H9 (cell line): Measurements from ENCODE around the gene TCEA3. TPM values are rescaled to one million over a fixed set of nuclear protein-coding genes. Genes with fewer than 3 reads are reported as not detected.

Experiments
- DNase-seq: peaks from one replicate; pipeline ENCODE4 v3.0.0-alpha.2; 2017
- H2AFZ ChIP-seq: one replicate; pipeline ENCODE4 v1.6.1; 2013; ENCODE audit warnings: mild to moderate bottlenecking, low read length, control low read depth, moderate library complexity
- H2AK5ac ChIP-seq: 2 replicates; pipeline ENCODE4 v1.6.1; 2013; ENCODE audit warnings: low read length, control low read depth, mixed read lengths; ENCODE audit not compliant: insufficient read length
- H2BK120ac ChIP-seq: one replicate; pipeline ENCODE4 v1.6.1; 2013; ENCODE audit warnings: low read depth, mild to moderate bottlenecking, low read length, control low read depth, inconsistent platforms; ENCODE audit not compliant: poor library complexity, severe bottlenecking
- H2BK12ac ChIP-seq: 2 replicates; pipeline ENCODE4 v1.6.1; 2013; ENCODE audit warnings: low read length, control low read depth, mixed read lengths, low read depth; ENCODE audit not compliant: insufficient read length
- H2BK15ac ChIP-seq: 2 replicates; pipeline ENCODE4 v1.6.1; 2013; ENCODE audit warnings: low read depth, low read length, control low read depth
- H2BK20ac ChIP-seq: one replicate; pipeline ENCODE4 v1.6.1; 2013; ENCODE audit warnings: low read depth, mild to moderate bottlenecking, low read length, control low read depth, inconsistent platforms; ENCODE audit not compliant: poor library complexity, severe bottlenecking
- H2BK5ac ChIP-seq: 2 replicates; pipeline ENCODE4 v1.6.1; 2013; ENCODE audit warnings: low read length, control low read depth, mixed read lengths; ENCODE audit not compliant: insufficient read length
- H3K14ac ChIP-seq: 2 replicates; pipeline ENCODE4 v1.6.1; 2013; ENCODE audit warnings: low read length, control low read depth; ENCODE audit not compliant: insufficient read depth
- H3K18ac ChIP-seq: 2 replicates; pipeline ENCODE4 v1.6.1; 2013; ENCODE audit warnings: low read depth, mild to moderate bottlenecking, mixed read lengths, low read length, control low read depth; ENCODE audit not compliant: insufficient read length
- H3K23ac ChIP-seq: 2 replicates; pipeline ENCODE4 v1.6.1; 2013; ENCODE audit warnings: low read length, control low read depth, mixed read lengths, low read depth; ENCODE audit not compliant: insufficient read length
- H3K23me2 ChIP-seq: 2 replicates; pipeline ENCODE4 v1.6.1; 2013; ENCODE audit warnings: low read depth, mild to moderate bottlenecking, mixed read lengths, low read length, control low read depth; ENCODE audit not compliant: insufficient read length, poor library complexity, severe bottlenecking
- H3K27ac ChIP-seq: 2 replicates; pipeline ENCODE4 v1.5.1; 2013; ENCODE audit warnings: low read length, control low read depth, mixed read lengths, low read depth; ENCODE audit not compliant: insufficient read length
- H3K27me3 ChIP-seq: 2 replicates; pipeline ENCODE4 v1.6.1; 2013; ENCODE audit warnings: low read length, control low read depth, inconsistent platforms; ENCODE audit not compliant: insufficient read depth
- H3K4ac ChIP-seq: 2 replicates; pipeline ENCODE4 v1.6.1; 2013; ENCODE audit warnings: low read depth, mild to moderate bottlenecking, control low read depth, inconsistent platforms, low read length, moderate library complexity
- H3K4me1 ChIP-seq: 2 replicates; pipeline ENCODE4 v1.6.1; 2013; ENCODE audit warnings: low read length, control low read depth, inconsistent platforms; ENCODE audit not compliant: insufficient read depth
- H3K4me2 ChIP-seq: 2 replicates; pipeline ENCODE4 v1.6.1; 2013; ENCODE audit warnings: low read length, control low read depth, mixed read lengths; ENCODE audit not compliant: insufficient read length, insufficient read depth
- H3K56ac ChIP-seq: 2 replicates; pipeline ENCODE4 v1.6.1; 2013; ENCODE audit warnings: low read depth, mild to moderate bottlenecking, mixed read lengths, low read length, control low read depth; ENCODE audit not compliant: insufficient read length
- H3K79me1 ChIP-seq: 2 replicates; pipeline ENCODE4 v1.6.1; 2013; ENCODE audit warnings: low read depth, mild to moderate bottlenecking, moderate library complexity, low read length, control low read depth, inconsistent platforms; ENCODE audit not compliant: insufficient read depth, poor library complexity, severe bottlenecking
- H3K79me2 ChIP-seq: 2 replicates; pipeline ENCODE4 v1.6.1; 2013; ENCODE audit warnings: low read length, control low read depth, inconsistent platforms; ENCODE audit not compliant: insufficient read depth
- H3K9ac ChIP-seq: 2 replicates; pipeline ENCODE4 v1.6.1; 2013; ENCODE audit warnings: low read length, control low read depth, mixed read lengths; ENCODE audit not compliant: insufficient read length; ENCODE audit errors: extremely low read depth
- H3K9me3 ChIP-seq: one replicate; pipeline ENCODE4 v1.6.1; 2013; ENCODE audit warnings: low read depth, low read length, inconsistent platforms; ENCODE audit not compliant: control insufficient read depth
- H3T11ph ChIP-seq: one replicate; pipeline ENCODE4 v1.6.1; 2013; ENCODE audit warnings: mild to moderate bottlenecking, low read length, control low read depth, inconsistent platforms
- H4K20me1 ChIP-seq: one replicate; pipeline ENCODE4 v1.6.1; 2013; ENCODE audit not compliant: control insufficient read depth, insufficient read length, insufficient read depth
- H4K5ac ChIP-seq: 2 replicates; pipeline ENCODE4 v1.6.1; 2013; ENCODE audit warnings: low read depth, mild to moderate bottlenecking, mixed read lengths, low read length, control low read depth; ENCODE audit not compliant: insufficient read length
- H4K8ac ChIP-seq: replicated peaks from 2 replicates; pipeline ENCODE4 v1.6.1; 2013; ENCODE audit warnings: low read length, control low read depth, mixed read lengths, low read depth; ENCODE audit not compliant: insufficient read length
- H4K91ac ChIP-seq: 2 replicates; pipeline ENCODE4 v1.6.1; 2013; ENCODE audit warnings: low read depth, mild to moderate bottlenecking, moderate library complexity, mixed read lengths, low read length, control low read depth; ENCODE audit not compliant: insufficient read length
- H3K27ac Mint-ChIP-seq, 3 experiments: 2 replicates in 2 of 3; 3 replicates in 1 of 3; pipeline ENCODE4 v1.8.0; 2020 to 2021; ENCODE audit warnings: mixed read lengths in 3 of 3, mild to moderate bottlenecking in 1 of 3, moderate library complexity in 1 of 3
- H3K27me3 Mint-ChIP-seq: 2 replicates; pipeline ENCODE4 v1.8.0; 2021; ENCODE audit warnings: low read depth, mild to moderate bottlenecking, moderate library complexity, mixed read lengths
- H3K36me3 Mint-ChIP-seq, 3 experiments: 2 replicates in 2 of 3; 3 replicates in 1 of 3; pipeline ENCODE4 v1.8.0; 2020 to 2021; ENCODE audit warnings: low read depth in 3 of 3, mixed read lengths in 3 of 3; ENCODE audit not compliant: insufficient read depth in 1 of 3
- H3K4me1 Mint-ChIP-seq, 2 experiments: 2 replicates each; pipeline ENCODE4 v1.8.0; 2020; ENCODE audit warnings: mixed read lengths in 2 of 2
- H3K4me3 Mint-ChIP-seq, 2 experiments: 2 replicates in 1 of 2; 3 replicates in 1 of 2; pipeline ENCODE4 v1.8.0; 2020 to 2021; ENCODE audit warnings: mild to moderate bottlenecking in 2 of 2, mixed read lengths in 2 of 2, moderate library complexity in 1 of 2
- H3K9me3 Mint-ChIP-seq, 2 experiments: 2 replicates in 1 of 2; 3 replicates in 1 of 2; pipeline ENCODE4 v1.8.0; 2020; ENCODE audit warnings: mild to moderate bottlenecking in 2 of 2, mixed read lengths in 2 of 2, moderate library complexity in 1 of 2
- CTCF ChIP-seq: fragments of 200-600 bp; sonication (generic); conservative IDR thresholded peaks from 3 replicates; pipeline ENCODE4 v1.8.0; 2021; ENCODE audit warnings: antibody characterized with exemption, mild to moderate bottlenecking
- WGBS: extraction: QIAGEN DNeasy Blood & Tissue Kit; methylation state at CpG from one replicate; pipeline ENCODE4 v1.1.7; 2013; ENCODE audit warnings: missing lambda C conversion rate, low lambda C conversion rate, mixed read lengths; ENCODE audit not compliant: insufficient read length; ENCODE audit errors: extremely low coverage; 5-methylcytosine and 5-hydroxymethylcytosine counted together
- total RNA-seq: library from RNA; stranded (reverse); gene quantifications from 2 replicates; pipeline ENCODE4 v1.2.1, GENCODE V29; 2021

The TCEA3 gene
- total RNA-seq, 1 experiment from 2014 or later, result 0.37 TPM

- no CpG with 5 or more reads among the region's 49 CpGs for WGBS
- no peak overlapping the region for H3K27ac ChIP-seq
- H3K4me2 ChIP-seq, result peak overlapping the region; percentile 28
- Mint-ChIP-seq H3K27ac (no peak overlapping the region), H3K4me3 (peak overlapping the region in 1 of 2 experiments; percentile 17; a peak in 1 of 5 replicates), H3K9me3 (no peaks in the 10 kb centered on the region), H3K4me1 (peaks cover 0 to 5% of the 10 kb centered on the region in 2 experiments; a peak in 2 of 4 replicates), H3K36me3 (peaks cover 29 to 44% (median 43%) of the 10 kb centered on the region in 3 experiments; a peak in 6 of 7 replicates), H3K27me3 (no peaks in the 10 kb centered on the region; the same call in 1 of the 2 replicates)
- H3K23me2 ChIP-seq, result no peaks in the 10 kb centered on the region
- H3K79me2 ChIP-seq, result no peaks in the 10 kb centered on the region
- H3K9ac ChIP-seq, result no peak overlapping the region
- H3T11ph ChIP-seq, result no peak overlapping the region
- no peaks in the 10 kb centered on the region for H3K27me3 ChIP-seq
- H3K23ac ChIP-seq, result no peak overlapping the region
- H2AFZ ChIP-seq, result no peak overlapping the region
- no peak overlapping the region for H2BK12ac ChIP-seq
- H3K14ac ChIP-seq, result no peak overlapping the region
- H3K79me1 ChIP-seq, result no peaks in the 10 kb centered on the region
- no peak overlapping the region for H4K5ac ChIP-seq
- no peak overlapping the region for H2BK20ac ChIP-seq
- H3K18ac ChIP-seq, result no peak overlapping the region
- no peaks in the 10 kb centered on the region for H3K9me3 ChIP-seq
- no peak for TF ChIP-seq CTCF
- H3K4me1 ChIP-seq, result no peaks in the 10 kb centered on the region
- no peak overlapping the region for H4K91ac ChIP-seq
- H2BK120ac ChIP-seq, result no peak overlapping the region
- no peaks in the 10 kb centered on the region for H4K20me1 ChIP-seq
- no peak overlapping the region for H2AK5ac ChIP-seq
- H3K56ac ChIP-seq, result no peak overlapping the region
- DNase-seq, result peak; percentile 98
- no peak overlapping the region for H2BK15ac ChIP-seq
- no peak overlapping the region for H4K8ac ChIP-seq
- no peak overlapping the region for H3K4ac ChIP-seq
- no peak overlapping the region for H2BK5ac ChIP-seq
These were observed 12.2 kb upstream of the TCEA3 start for GRCh38 chr1:23436520-23437354.
